Mesenchymal stem cell (in vitro differentiated cells and primary cell): Measurements from ENCODE around the gene TSPAN14.
"Not testable (repeated sequence)": the region's sequence is repeated elsewhere in the genome, so short reads cannot be mapped to it uniquely, and the experiment has no call there.

ENCODE experiments used
- DNase-seq: peaks from one replicate; pipeline ENCODE4 v3.0.0-alpha.2; 2013
- H2AFZ ChIP-seq: one replicate; pipeline ENCODE4 v1.6.1; 2013; ENCODE audit warnings: low read depth, mild to moderate bottlenecking, control low read depth, inconsistent platforms, low read length, moderate library complexity
- H2AK5ac ChIP-seq: 2 replicates; pipeline ENCODE4 v1.6.1; 2013; ENCODE audit warnings: low read length, moderate library complexity, mild to moderate bottlenecking, inconsistent platforms; ENCODE audit not compliant: severe bottlenecking
- H2BK120ac ChIP-seq: one replicate; pipeline ENCODE4 v1.6.1; 2013; ENCODE audit warnings: low read depth, mild to moderate bottlenecking, inconsistent platforms, low read length, moderate library complexity
- H2BK12ac ChIP-seq, 2 experiments: one replicate each; pipeline ENCODE4 v1.6.1; 2013; ENCODE audit warnings: inconsistent platforms in 2 of 2, low read length in 2 of 2, mild to moderate bottlenecking in 2 of 2, moderate library complexity in 2 of 2, control low read depth in 1 of 2
- H2BK15ac ChIP-seq: one replicate; pipeline ENCODE4 v1.6.1; 2013; ENCODE audit warnings: mild to moderate bottlenecking, low read depth, inconsistent platforms; ENCODE audit not compliant: poor library complexity, severe bottlenecking
- H2BK5ac ChIP-seq: 2 replicates; pipeline ENCODE4 v1.6.1; 2013; ENCODE audit warnings: low read depth, mild to moderate bottlenecking, low read length, control low read depth, inconsistent platforms; ENCODE audit not compliant: poor library complexity, severe bottlenecking
- H3K14ac ChIP-seq, 2 experiments: one replicate each; pipeline ENCODE4 v1.6.1; 2013; ENCODE audit warnings: inconsistent platforms in 2 of 2, low read length in 2 of 2, control low read depth in 1 of 2, mild to moderate bottlenecking in 1 of 2, moderate library complexity in 1 of 2
- H3K18ac ChIP-seq, 2 experiments: one replicate each; pipeline ENCODE4 v1.6.1; 2013; ENCODE audit warnings: inconsistent platforms in 2 of 2, low read length in 2 of 2, control low read depth in 1 of 2, low read depth in 1 of 2, mild to moderate bottlenecking in 1 of 2
- H3K23ac ChIP-seq, 2 experiments: one replicate each; pipeline ENCODE4 v1.6.1; 2013; ENCODE audit warnings: inconsistent platforms in 2 of 2, low read length in 2 of 2, mild to moderate bottlenecking in 2 of 2, moderate library complexity in 2 of 2, control low read depth in 1 of 2
- H3K27ac ChIP-seq: 2 replicates; pipeline ENCODE4 v1.5.1; 2013; ENCODE audit warnings: mild to moderate bottlenecking, moderate library complexity, low read length, control low read depth, inconsistent platforms; ENCODE audit not compliant: poor library complexity, severe bottlenecking
- H3K27me3 ChIP-seq, 2 experiments: 2 replicates each; pipeline versions ENCODE4 v1.6.1 to v1.7.0; 2013; ENCODE audit warnings: low read length in 2 of 2, mild to moderate bottlenecking in 2 of 2, moderate library complexity in 2 of 2, control low read depth in 1 of 2, inconsistent platforms in 1 of 2; ENCODE audit not compliant: control insufficient read depth in 1 of 2, insufficient read depth in 1 of 2
- H3K36me3 ChIP-seq, 2 experiments: 2 replicates each; pipeline versions ENCODE4 v1.6.1 to v1.7.0; 2013; ENCODE audit warnings: low read length in 2 of 2, control low read depth in 1 of 2, inconsistent platforms in 1 of 2, low read depth in 1 of 2, mild to moderate bottlenecking in 1 of 2; ENCODE audit not compliant: insufficient read depth in 2 of 2, control insufficient read depth in 1 of 2
- H3K4ac ChIP-seq, 2 experiments: one replicate each; pipeline ENCODE4 v1.6.1; 2013; ENCODE audit warnings: inconsistent platforms in 2 of 2, low read length in 2 of 2, mild to moderate bottlenecking in 2 of 2, moderate library complexity in 2 of 2, control low read depth in 1 of 2, low read depth in 1 of 2
- H3K4me1 ChIP-seq: 2 replicates; pipeline ENCODE4 v1.6.1; 2013; ENCODE audit warnings: low read depth, low read length, control low read depth; ENCODE audit not compliant: control insufficient read depth, insufficient read depth
- H3K4me2 ChIP-seq: 2 replicates; pipeline ENCODE4 v1.6.1; 2013; ENCODE audit warnings: low read length, mild to moderate bottlenecking, inconsistent platforms; ENCODE audit not compliant: poor library complexity, severe bottlenecking
- H3K4me3 ChIP-seq, 2 experiments: 2 replicates each; pipeline versions ENCODE4 v1.5.1 to v1.7.0; 2013; ENCODE audit warnings: low read length in 2 of 2, mild to moderate bottlenecking in 2 of 2, control low read depth in 1 of 2, low read depth in 1 of 2; ENCODE audit not compliant: insufficient read depth in 1 of 2
- H3K79me1 ChIP-seq: replicated peaks from 2 replicates; pipeline ENCODE4 v1.6.1; 2013; ENCODE audit warnings: mild to moderate bottlenecking, control low read depth, low read length, inconsistent platforms; ENCODE audit not compliant: poor library complexity, severe bottlenecking
- H3K9ac ChIP-seq: 2 replicates; pipeline ENCODE4 v1.7.0; 2013; ENCODE audit warnings: mild to moderate bottlenecking, low read length, moderate library complexity
- H3K9me3 ChIP-seq: 2 replicates; pipeline ENCODE4 v1.7.0; 2013; ENCODE audit warnings: mild to moderate bottlenecking, low read length; ENCODE audit not compliant: control insufficient read depth
- H4K8ac ChIP-seq: one replicate; pipeline ENCODE4 v1.6.1; 2013; ENCODE audit warnings: inconsistent platforms, mild to moderate bottlenecking, low read length, moderate library complexity
- H4K91ac ChIP-seq: one replicate; pipeline ENCODE4 v1.6.1; 2013; ENCODE audit warnings: mild to moderate bottlenecking, low read length, inconsistent platforms
- WGBS: methylation state at CpG from one replicate; pipeline ENCODE4 v1.1.7; 2013; ENCODE audit warnings: mixed read lengths; 5-methylcytosine and 5-hydroxymethylcytosine counted together

The TSPAN14 gene

DNA sequence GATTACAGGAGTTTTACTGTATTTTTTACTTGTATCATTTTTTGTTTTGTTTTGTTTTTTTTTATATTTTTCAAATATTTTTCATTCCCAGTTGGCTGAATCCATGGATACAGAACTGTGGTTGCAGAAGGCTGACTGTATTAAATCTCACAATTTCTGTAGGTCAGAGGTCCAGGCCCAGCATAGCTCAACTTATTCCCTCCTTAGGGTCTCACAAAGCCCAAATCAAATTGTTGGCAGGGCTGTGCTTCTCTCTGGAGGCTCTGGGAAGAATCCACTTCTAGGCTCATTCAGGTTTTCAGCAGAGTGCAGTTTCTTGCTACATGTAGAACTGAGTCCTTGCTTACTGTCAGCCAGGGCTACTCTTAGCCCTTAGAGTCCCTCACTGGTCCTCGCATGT lies 22.6 kb downstream of the TSPAN14 start:
- H3K18ac ChIP-seq, result peak overlapping the region in 1 of 2 experiments; percentile 79
- peak overlapping the region; percentile 34 for H2BK120ac ChIP-seq
- H3K79me1 ChIP-seq, result no peaks in the 10 kb centered on the region
- no peaks in the 10 kb centered on the region for H3K27me3 ChIP-seq
- peaks cover 7% of the 10 kb centered on the region for H3K9me3 ChIP-seq
- H3K4me3 ChIP-seq, result peak overlapping the region in 1 of 2 experiments; percentile 46
- peak overlapping the region in 1 of 2 experiments; percentile 96 for H3K14ac ChIP-seq
- no peak overlapping the region for H3K4me2 ChIP-seq
- H2BK15ac ChIP-seq, result no peak overlapping the region
- peak overlapping the region; percentile 70 for H3K9ac ChIP-seq
- no peak overlapping the region for H2AFZ ChIP-seq
- no peak overlapping the region for H3K4ac ChIP-seq
- H4K91ac ChIP-seq, result peak overlapping the region; percentile 61
- no peak overlapping the region for H2BK5ac ChIP-seq
- H4K8ac ChIP-seq, result no peak overlapping the region
- no peak overlapping the region for H3K23ac ChIP-seq
- no peak for DNase-seq
- 100% methylated on average over 1 of the region's 1 CpG for WGBS
- H2AK5ac ChIP-seq, result peak overlapping the region; percentile 89
- H3K36me3 ChIP-seq, result peaks cover 20 to 29% of the 10 kb centered on the region in 2 experiments
- H3K4me1 ChIP-seq, result peaks cover 24% of the 10 kb centered on the region
- H2BK12ac ChIP-seq, result peak overlapping the region; percentile 54 to 98
- H3K27ac ChIP-seq, result peak overlapping the region; percentile 72

GRCh38 chr10:80477813-80478212 lies 23.7 kb downstream of the TSPAN14 start:
- H2BK120ac ChIP-seq, result no peak overlapping the region
- H3K9me3 ChIP-seq, result peaks cover 7% of the 10 kb centered on the region
- no peaks in the 10 kb centered on the region for H3K79me1 ChIP-seq
- peak overlapping the region; percentile 13 for H2AK5ac ChIP-seq
- no peak overlapping the region for H3K4ac ChIP-seq
- H3K18ac ChIP-seq, result no peak overlapping the region
- H3K27me3 ChIP-seq, result no peaks in the 10 kb centered on the region
- H3K36me3 ChIP-seq, result peaks cover 13 to 27% of the 10 kb centered on the region in 2 experiments
- DNase-seq, result peak; percentile 95
- no peak overlapping the region for H4K8ac ChIP-seq
- no peak overlapping the region for H3K23ac ChIP-seq
- no peak overlapping the region for H2AFZ ChIP-seq
- WGBS, result 22% methylated on average over 2 of the region's 2 CpGs
- no peak overlapping the region for H4K91ac ChIP-seq
- no peak overlapping the region for H3K4me3 ChIP-seq
- peak overlapping the region; percentile 69 for H2BK5ac ChIP-seq
- H3K9ac ChIP-seq, result peak overlapping the region; percentile 70
- H3K4me1 ChIP-seq, result peaks cover 20% of the 10 kb centered on the region
- peak overlapping the region; percentile 28 for H3K4me2 ChIP-seq
- peak overlapping the region; percentile 75 for H3K27ac ChIP-seq
- H2BK12ac ChIP-seq, result no peak overlapping the region
- H3K14ac ChIP-seq, result no peak overlapping the region
- no peak overlapping the region for H2BK15ac ChIP-seq

DNA sequence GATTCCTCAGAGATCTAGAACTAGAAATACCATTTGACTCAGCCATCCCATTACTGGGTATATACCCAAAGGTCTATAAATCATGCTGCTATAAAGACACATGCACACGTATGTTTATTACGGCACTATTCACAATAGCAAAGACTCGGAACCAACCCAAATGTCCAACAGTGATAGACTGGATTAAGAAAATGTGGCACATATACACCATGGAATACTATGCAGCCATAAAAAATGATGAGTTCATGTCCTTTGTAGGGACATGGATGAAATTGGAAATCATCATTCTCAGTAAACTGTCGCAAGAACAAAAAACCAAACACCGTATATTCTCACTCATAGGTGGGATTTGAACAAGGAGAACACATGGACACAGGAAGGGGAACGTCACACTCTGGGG lies 26.3 kb downstream of the TSPAN14 start:
- not testable (repeated sequence) for H3K18ac ChIP-seq, H3K4me3 ChIP-seq, H3K4me2 ChIP-seq, H3K27me3 ChIP-seq, H2BK5ac ChIP-seq, H2AFZ ChIP-seq, H3K14ac ChIP-seq, H2AK5ac ChIP-seq, DNase-seq, H3K27ac ChIP-seq, H2BK15ac ChIP-seq, H3K9ac ChIP-seq, H3K4ac ChIP-seq, H2BK120ac ChIP-seq, H3K9me3 ChIP-seq, H4K8ac ChIP-seq, H2BK12ac ChIP-seq, H3K23ac ChIP-seq, H4K91ac ChIP-seq, H3K79me1 ChIP-seq, H3K4me1 ChIP-seq
- WGBS, result no CpG with 5 or more reads among the region's 6 CpGs
- peaks cover 15 to 20% of the 10 kb centered on the region in 2 experiments for H3K36me3 ChIP-seq

- Histone ChIP-seq H2BK12ac (no peak overlapping the region), H2BK15ac (no peak overlapping the region), H2AFZ (no peak overlapping the region), H3K18ac (no peak overlapping the region), H3K9ac (no peak overlapping the region), H4K91ac (no peak overlapping the region), H3K4me3 (no peak overlapping the region), H3K36me3 (peaks cover 15 to 25% of the 10 kb centered on the region in 2 experiments), H3K14ac (no peak overlapping the region), H3K79me1 (no peaks in the 10 kb centered on the region), H3K4me1 (peaks cover 10% of the 10 kb centered on the region), H3K4me2 (no peak overlapping the region), H3K27me3 (no peaks in the 10 kb centered on the region), H3K27ac (no peak overlapping the region), H3K9me3 (peaks cover 7% of the 10 kb centered on the region), H4K8ac (no peak overlapping the region), H3K4ac (no peak overlapping the region), H2AK5ac (no peak overlapping the region), H3K23ac (no peak overlapping the region), H2BK5ac (no peak overlapping the region), H2BK120ac (no peak overlapping the region)
- WGBS, result 97% methylated on average over 4 of the region's 5 CpGs
- no peak for DNase-seq
Observed at GRCh38 chr10:80480852-80481251, 26.7 kb downstream of the TSPAN14 start.
